ENCODE results near the gene NXT1. TPM values are rescaled to one million over a fixed set of nuclear protein-coding genes. Genes with fewer than 3 reads are reported as not detected.

NXT1 gene
- total RNA-seq, 1 experiment from 2014 or later: 34.1 TPM

GRCh38 chr20:23358923-23359593, 8.5 kb downstream of the NXT1 start:
- ChIA-PET CTCF (interaction anchor here (1.4 to 1.9 kb wide), 2 partner anchors 9 to 667 kb away, joined by 5 to 16 read pairs; partner anchors contain the start of gene NXT1), POLR2A (interaction anchor here (0.8 to 3.2 kb wide), 2 partner anchors 9 to 270 kb away, joined by 3 to 41 read pairs; partner anchors contain the start of gene NXT1)
- no peaks in the 10 kb centered on the region for H3K27me3 Mint-ChIP-seq (ENCODE audit: insufficient read depth, unreplicated experiment)
- no TSS peak for BruUV-seq (replicated peaks)
- peak overlapping the region; percentile 98 for H3K27ac Mint-ChIP-seq (ENCODE audit: unreplicated experiment)
- no peaks in the 10 kb centered on the region for H3K9me3 Mint-ChIP-seq (ENCODE audit: unreplicated experiment)
- Histone ChIP-seq H3K36me3 (ENCODE audit: control insufficient read depth, insufficient read depth, low read length) (0 out of 2 replicates have a peak, but pooled peaks cover 2% of the 10 kb centered on the region), H3K4me1 (peaks cover 23% of the 10 kb centered on the region; the same call in 1 of the 2 replicates), H3K9me3 (no peaks in the 10 kb centered on the region), H3K4me3 (ENCODE audit: low read depth, low read length) (peak overlapping the region; percentile 2; the same call in 1 of the 2 replicates), H3K27me3 (replicated peaks; ENCODE audit: control insufficient read depth, insufficient read depth, low read length) (no peaks in the 10 kb centered on the region)
- no peak for TF ChIP-seq CTCF (IDR thresholded peaks at IDR 0.05; ENCODE audit: insufficient read depth in 1 of 2, low read depth in 1 of 2, low read length in 1 of 2, severe bottlenecking in 1 of 2, unreplicated experiment in 1 of 2)
- peaks cover 55% of the 10 kb centered on the region for H3K36me3 Mint-ChIP-seq (ENCODE audit: insufficient read depth, unreplicated experiment)
- H3K4me1 Mint-ChIP-seq (ENCODE audit: low read depth, unreplicated experiment): peaks cover 15% of the 10 kb centered on the region
- intact Hi-C loops (cut with micrococcal nuclease; ENCODE audit: unreplicated experiment): loop anchor here (1.0 to 10.0 kb wide), 3 partner anchors 9 to 774 kb away; partner anchors contain the start of genes CST9, FOXA2 and NXT1
- peak overlapping the region; percentile 91 for H3K4me3 Mint-ChIP-seq (ENCODE audit: unreplicated experiment)
- DNase-seq: peak in 1 of 2 experiments; percentile 18

- BruUV-seq (replicated peaks): no TSS peak
- peaks cover 51% of the 10 kb centered on the region for H3K36me3 Mint-ChIP-seq (ENCODE audit: insufficient read depth, unreplicated experiment)
- peak overlapping the region; percentile 85 for H3K4me3 ChIP-seq (ENCODE audit: low read depth, low read length)
- peaks cover 24% of the 10 kb centered on the region for H3K4me1 Mint-ChIP-seq (ENCODE audit: low read depth, unreplicated experiment)
- H3K27me3 Mint-ChIP-seq (ENCODE audit: insufficient read depth, unreplicated experiment): no peaks in the 10 kb centered on the region
- peaks cover 2% of the 10 kb centered on the region; the same call in 1 of the 2 replicates for H3K36me3 ChIP-seq (ENCODE audit: control insufficient read depth, insufficient read depth, low read length)
- no peaks in the 10 kb centered on the region for H3K9me3 ChIP-seq
- peaks cover 23% of the 10 kb centered on the region; the same call in 1 of the 2 replicates for H3K4me1 ChIP-seq
- peak overlapping the region; percentile 71 for H3K4me3 Mint-ChIP-seq (ENCODE audit: unreplicated experiment)
- ChIA-PET CTCF (no interaction called here), POLR2A (no interaction called here)
- no peaks in the 10 kb centered on the region for H3K27me3 ChIP-seq (replicated peaks; ENCODE audit: control insufficient read depth, insufficient read depth, low read length)
- no peaks in the 10 kb centered on the region for H3K9me3 Mint-ChIP-seq (ENCODE audit: unreplicated experiment)
- DNase-seq: no peak
- TF ChIP-seq CTCF (IDR thresholded peaks at IDR 0.05; ENCODE audit: insufficient read depth in 1 of 2, low read depth in 1 of 2, low read length in 1 of 2, severe bottlenecking in 1 of 2, unreplicated experiment in 1 of 2): no peak
- intact Hi-C loops (cut with micrococcal nuclease; ENCODE audit: unreplicated experiment): loop anchor here (5.0 kb wide), 1 partner anchor 62 kb away; the partner anchor contains the start of gene NAPB
- H3K27ac Mint-ChIP-seq (ENCODE audit: unreplicated experiment): peak overlapping the region; percentile 98
Measured at GRCh38 chr20:23360531-23360930, 9.9 kb downstream of the NXT1 start.

GRCh38 chr20:23361119-23361475, 10.5 kb downstream of the NXT1 start:
- intact Hi-C loops (cut with micrococcal nuclease; ENCODE audit: unreplicated experiment): loop anchor here (5.0 kb wide), 1 partner anchor 61 kb away; the partner anchor contains the start of gene NAPB
- H3K27me3 Mint-ChIP-seq (ENCODE audit: insufficient read depth, unreplicated experiment): no peaks in the 10 kb centered on the region
- no peak for DNase-seq
- H3K27ac Mint-ChIP-seq (ENCODE audit: unreplicated experiment): peak overlapping the region; percentile 98
- Histone ChIP-seq H3K27me3 (replicated peaks; ENCODE audit: control insufficient read depth, insufficient read depth, low read length) (no peaks in the 10 kb centered on the region), H3K4me3 (ENCODE audit: low read depth, low read length) (peak overlapping the region; percentile 85), H3K36me3 (ENCODE audit: control insufficient read depth, insufficient read depth, low read length) (peaks cover 2% of the 10 kb centered on the region), H3K4me1 (peaks cover 23% of the 10 kb centered on the region; the same call in 1 of the 2 replicates), H3K9me3 (no peaks in the 10 kb centered on the region)
- peak overlapping the region; percentile 71 for H3K4me3 Mint-ChIP-seq (ENCODE audit: unreplicated experiment)
- ChIA-PET CTCF (interaction anchor here (1.3 kb wide), 1 partner anchor 11 kb away, joined by 4 read pairs; no protein-coding TSS in a partner anchor), POLR2A (interaction anchor here (1.6 to 1.8 kb wide), 2 partner anchors 11 to 60 kb away, joined by 6 to 14 read pairs; partner anchors contain the start of gene NAPB)
- no TSS peak for BruUV-seq (replicated peaks)
- peaks cover 24% of the 10 kb centered on the region for H3K4me1 Mint-ChIP-seq (ENCODE audit: low read depth, unreplicated experiment)
- H3K36me3 Mint-ChIP-seq (ENCODE audit: insufficient read depth, unreplicated experiment): peaks cover 52% of the 10 kb centered on the region
- no peaks in the 10 kb centered on the region for H3K9me3 Mint-ChIP-seq (ENCODE audit: unreplicated experiment)
- no peak for TF ChIP-seq CTCF (IDR thresholded peaks at IDR 0.05; ENCODE audit: insufficient read depth in 1 of 2, low read depth in 1 of 2, low read length in 1 of 2, severe bottlenecking in 1 of 2, unreplicated experiment in 1 of 2)

Data from Caco-2 (cell line).